ENCODE data around the gene OCEL1. TPM values are rescaled to one million over a fixed set of nuclear protein-coding genes. Genes with fewer than 3 reads are reported as not detected.
A peak's percentile ranks its signal among the peaks of the same experiment; 100 is the strongest.

OCEL1 gene
- total RNA-seq, 4 donors from 2014 or later, result 9.7 to 33.5 (median 21.8) TPM

- H3K36me3 ChIP-seq, result no peaks in the 10 kb centered on the region
- no peaks in the 10 kb centered on the region for H3K27me3 ChIP-seq
- no peak overlapping the region for H3K4me3 ChIP-seq (replicated peaks in 1 of 3)
- H3K9me3 ChIP-seq, result no peaks in the 10 kb centered on the region
- peak in 1 of 2 donors; percentile 12 for DNase-seq
- TF ChIP-seq POLR2A (IDR thresholded peaks at IDR 0.05), result no peak
- no peak for TF ChIP-seq CTCF (IDR thresholded peaks at IDR 0.05)
- intact Hi-C loops (cut with DNase I), result no loop called here
- H3K27ac ChIP-seq, result no peak overlapping the region
- H3K4me1 ChIP-seq, result no peaks in the 10 kb centered on the region
- 52 to 55% methylated on average over 16 to 18 of the region's 18 CpGs for WGBS, 2 donors
Measured at GRCh38 chr19:17255150-17255621, 29.2 kb downstream of the OCEL1 start.

GRCh38 chr19:17256130-17256529 is 30.1 kb downstream of the OCEL1 start:
- DNase-seq, result no peak
- no peak overlapping the region for H3K27ac ChIP-seq
- 74 to 95% methylated on average over 3 of the region's 3 CpGs for WGBS, 2 donors
- H3K27me3 ChIP-seq, result no peaks in the 10 kb centered on the region
- TF ChIP-seq CTCF (IDR thresholded peaks at IDR 0.05) (no peak), POLR2A (IDR thresholded peaks at IDR 0.05) (no peak)
- H3K4me3 ChIP-seq (replicated peaks in 1 of 3), result no peak overlapping the region
- no peaks in the 10 kb centered on the region for H3K36me3 ChIP-seq
- no peaks in the 10 kb centered on the region for H3K9me3 ChIP-seq
- no peaks in the 10 kb centered on the region for H3K4me1 ChIP-seq
- intact Hi-C loops (cut with DNase I), result no loop called here

GRCh38 chr19:17259118-17259780 is 33.2 kb downstream of the OCEL1 start:
- Histone ChIP-seq H3K4me3 (replicated peaks in 1 of 3) (no peak overlapping the region), H3K9me3 (no peaks in the 10 kb centered on the region), H3K36me3 (no peaks in the 10 kb centered on the region), H3K27ac (no peak overlapping the region), H3K4me1 (no peaks in the 10 kb centered on the region), H3K27me3 (no peaks in the 10 kb centered on the region)
- TF ChIP-seq POLR2A (IDR thresholded peaks at IDR 0.05) (no peak), CTCF (IDR thresholded peaks at IDR 0.05) (no peak)
- WGBS, 2 donors, result 89 to 99% methylated on average over 9 of the region's 9 CpGs
- no peak for DNase-seq
- intact Hi-C loops (cut with DNase I), result no loop called here

GRCh38 chr19:17259934-17260333 is 33.9 kb downstream of the OCEL1 start:
- 50 to 67% methylated on average over 1 of the region's 1 CpG for WGBS, 2 donors
- DNase-seq, result no peak
- no peaks in the 10 kb centered on the region for H3K27me3 ChIP-seq
- H3K36me3 ChIP-seq, result no peaks in the 10 kb centered on the region
- H3K4me3 ChIP-seq (replicated peaks in 1 of 3), result no peak overlapping the region
- no peaks in the 10 kb centered on the region for H3K9me3 ChIP-seq
- no peak for TF ChIP-seq POLR2A (IDR thresholded peaks at IDR 0.05)
- no peak for TF ChIP-seq CTCF (IDR thresholded peaks at IDR 0.05)
- no peak overlapping the region for H3K27ac ChIP-seq
- H3K4me1 ChIP-seq, result no peaks in the 10 kb centered on the region
- intact Hi-C loops (cut with DNase I), result loop anchor here (10.0 kb wide), 1 partner anchor 45 kb away; the partner anchor contains the start of gene USE1

- H3K36me3 ChIP-seq, result no peaks in the 10 kb centered on the region
- H3K4me1 ChIP-seq, result no peaks in the 10 kb centered on the region
- H3K9me3 ChIP-seq, result no peaks in the 10 kb centered on the region
- no peak overlapping the region for H3K27ac ChIP-seq
- no peak for TF ChIP-seq POLR2A (IDR thresholded peaks at IDR 0.05)
- peak; percentile 66 to 90 (median 88) for TF ChIP-seq CTCF (IDR thresholded peaks at IDR 0.05)
- no peaks in the 10 kb centered on the region for H3K27me3 ChIP-seq
- intact Hi-C loops (cut with DNase I), result loop anchor here (10.0 kb wide), 1 partner anchor 46 kb away; the partner anchor contains the start of gene USE1
- no peak overlapping the region for H3K4me3 ChIP-seq (replicated peaks in 1 of 3)
- peak; percentile 79 to 88 for DNase-seq
- WGBS, 2 donors, result 18 to 19% methylated on average over 15 of the region's 15 CpGs
Measured at GRCh38 chr19:17260842-17261325, 34.9 kb downstream of the OCEL1 start.
